K562 (cell line): ENCODE measurements around the gene VRK1. TPM values are rescaled to one million over a fixed set of nuclear protein-coding genes. Genes with fewer than 3 reads are reported as not detected.
A peak's percentile ranks its signal among the peaks of the same experiment; 100 is the strongest.

Source experiments
- C11orf30 ChIP-seq: fragments of 450-650 bp; IDR thresholded peaks from 2 replicates; pipeline ENCODE4 v1.6.1; 2016; ENCODE audit warnings: low read depth, mild to moderate bottlenecking
- CBFA2T2 ChIP-seq: fragments of 450-650 bp; conservative IDR thresholded peaks from 2 replicates; pipeline ENCODE4 v1.6.1; 2017; ENCODE audit warnings: mild to moderate bottlenecking
- DPF2 ChIP-seq: fragments of 450-650 bp; IDR thresholded peaks from 2 replicates; pipeline ENCODE4 v1.6.1; 2016
- EP300 ChIP-seq: IDR thresholded peaks from 2 replicates; pipeline ENCODE4 v1.6.1; 2012; ENCODE audit warnings: low read length, improper control_type of control experiment
- FOXK1 ChIP-seq: sonication (generic); formaldehyde crosslinking; IDR thresholded peaks from 2 replicates; pipeline ENCODE4 v1.8.0; 2022; ENCODE audit warnings: missing genetic modification reagents, mild to moderate bottlenecking, borderline replicate concordance
- GATA2 ChIP-seq: sonication (generic); formaldehyde crosslinking; IDR thresholded peaks from 2 replicates; pipeline ENCODE4 v1.4.0; 2020; ENCODE audit warnings: mild to moderate bottlenecking, missing genetic modification reagents
- HNRNPL ChIP-seq: fragments of 200-400 bp; formaldehyde crosslinking; IDR thresholded peaks from 2 replicates; pipeline ENCODE4 v1.6.1; 2017; ENCODE audit warnings: low read depth, mild to moderate bottlenecking, low read length
- IRF9 ChIP-seq: fragments of 450-650 bp; IDR thresholded peaks from 2 replicates; pipeline ENCODE4 v1.6.1; 2016; ENCODE audit warnings: missing biosample characterization, missing genetic modification characterization
- MAZ ChIP-seq, 2 experiments: fragments of 450-650 bp in 1 of 2; sonication (generic) in 1 of 2; formaldehyde crosslinking; IDR thresholded peaks in 1 of 2; conservative IDR thresholded peaks in 1 of 2; 2 replicates each; pipeline versions ENCODE4 v1.4.0 to v1.5.0; 2020; ENCODE audit warnings: mild to moderate bottlenecking in 1 of 2, missing genetic modification reagents in 1 of 2
- MYNN ChIP-seq, 2 experiments: sonication (generic); formaldehyde crosslinking in 1 of 2; IDR thresholded peaks; 2 replicates each; pipeline versions ENCODE4 v1.5.0 to v1.6.1; 2016 to 2020; ENCODE audit warnings: antibody characterized with exemption in 1 of 2, missing genetic modification reagents in 1 of 2
- NBN ChIP-seq: fragments of 450-650 bp; IDR thresholded peaks from 2 replicates; pipeline ENCODE4 v1.6.1; 2016; ENCODE audit warnings: low read depth, mild to moderate bottlenecking
- PBX2 ChIP-seq, 2 experiments: IDR thresholded peaks in 1 of 2; conservative IDR thresholded peaks in 1 of 2; 2 replicates each; pipeline ENCODE4 v1.6.1; 2016; ENCODE audit warnings: low read depth in 2 of 2, mild to moderate bottlenecking in 1 of 2, missing compliant biosample characterization in 1 of 2, missing genetic modification characterization in 1 of 2, moderate library complexity in 1 of 2
- PHB ChIP-seq: fragments of 250-450 bp; sonication (Bioruptor Pico); IDR thresholded peaks from 2 replicates; pipeline ENCODE4 v1.5.0; 2021
- RBM25 ChIP-seq: fragments of 200-400 bp; formaldehyde crosslinking; IDR thresholded peaks from 2 replicates; pipeline ENCODE4 v1.6.1; 2018; ENCODE audit warnings: low read length, low read depth, moderate library complexity; ENCODE audit not compliant: severe bottlenecking
- SIN3B ChIP-seq: fragments of 450-650 bp; IDR thresholded peaks from 2 replicates; pipeline ENCODE4 v1.6.1; 2017; ENCODE audit warnings: low read depth, mild to moderate bottlenecking, moderate library complexity
- TAL1 ChIP-seq: fragments of 450-650 bp; IDR thresholded peaks from 2 replicates; pipeline ENCODE4 v1.6.1; 2016; ENCODE audit warnings: mild to moderate bottlenecking
- XRCC4 ChIP-seq: IDR thresholded peaks from one replicate; pipeline ENCODE4 v1.6.1; 2011; ENCODE audit not compliant: insufficient read depth, insufficient read length; ENCODE audit errors: extremely low read depth
- ZBTB49 ChIP-seq: sonication (generic); formaldehyde crosslinking; IDR thresholded peaks from 2 replicates; pipeline ENCODE4 v1.8.0; 2022; ENCODE audit warnings: missing genetic modification reagents, mild to moderate bottlenecking, borderline replicate concordance
- ZNF24 ChIP-seq: fragments of 450-650 bp; IDR thresholded peaks from 2 replicates; pipeline ENCODE4 v1.6.1; 2016
- ZNF79 ChIP-seq: fragments of 250-450 bp; sonication (Bioruptor Pico); IDR thresholded peaks from 2 replicates; pipeline ENCODE4 v1.4.0; 2020; ENCODE audit warnings: low read depth, mild to moderate bottlenecking, moderate library complexity
- polyA plus RNA-seq, 8 experiments: library from polyadenylated mRNA; depleted of rRNA in 4 of 8; stranded (reverse) in 5 of 8; unstranded in 3 of 8; fragments of >200 nt; fragmentation: Nextera tagmentation in 2 of 8; fragmentation: Illumina TruSeq in 1 of 8; extraction: Ambion mirVana in 2 of 8; extraction: Trizol in 1 of 8; gene quantifications; 2 replicates each; pipeline versions ENCODE4 v1.2.1 to v1.2.3, GENCODE V29; 2011 to 2014; ENCODE audit warnings: inconsistent platforms in 1 of 8, missing spikeins in 1 of 8
- total RNA-seq, 7 experiments: library from RNA; depleted of rRNA in 6 of 7; stranded (reverse); fragments of >200 nt in 6 of 7; fragmentation: Illumina TruSeq in 2 of 7; extraction: Trizol in 2 of 7; gene quantifications; 2 replicates each; pipeline versions ENCODE4 v1.2.1 to v1.2.3, GENCODE V29; 2011 to 2021; ENCODE audit warnings: low replicate concordance in 1 of 7

The VRK1 gene
- total and polyA plus RNA-seq, 9 of the 15 experiments (the other 6 are each of a cell fraction or from before 2014, with no cell fraction given) = 83.6 to 177 (median 116) TPM

GRCh38 chr14:96920820-96921219 lies 123.6 kb downstream of the VRK1 start (continued):
- no peak for TF ChIP-seq HNRNPL
- TF ChIP-seq CBFA2T2 = peak; percentile 36
- TF ChIP-seq IRF9 = no peak
- no peak for TF ChIP-seq SIN3B
- no peak for TF ChIP-seq ZBTB49 (CRISPR knock-in tag)
- TF ChIP-seq TAL1 = peak; percentile 39
- TF ChIP-seq EP300 = peak; percentile 29; the same call in 1 of the 2 replicates
- TF ChIP-seq DPF2 = peak; percentile 64; the same call in 1 of the 2 replicates
- no peak for TF ChIP-seq RBM25
- no peak for TF ChIP-seq XRCC4
- no peak for TF ChIP-seq MYNN (IDR thresholded peaks at IDR 0.05)
- no peak for TF ChIP-seq MYNN (CRISPR knock-in tag; IDR thresholded peaks at IDR 0.05)
- peak; percentile 76 for TF ChIP-seq C11orf30
- no peak for TF ChIP-seq PHB
- TF ChIP-seq NBN = no peak
- no peak for TF ChIP-seq ZNF24
- no peak for TF ChIP-seq ZNF79 (CRISPR knock-in tag)
- no peak for TF ChIP-seq GATA2 (CRISPR knock-in tag)
- no peak for TF ChIP-seq MAZ (CRISPR knock-in tag; conservative IDR thresholded peaks at IDR 0.05 in 1 of 2, IDR thresholded peaks at IDR 0.05 in 1 of 2)
- no peak for TF ChIP-seq PBX2 (CRISPR knock-in tag; IDR thresholded peaks at IDR 0.05; ENCODE audit: low read depth)
- TF ChIP-seq PBX2 (tag; conservative IDR thresholded peaks at IDR 0.05; ENCODE audit: low read depth) = no peak
- TF ChIP-seq FOXK1 = no peak
